Cerebellar nuclear complex (tissue), 1 donor: ENCODE results near the gene CYFIP1.
A peak's percentile ranks its signal among the peaks of the same experiment; 100 is the strongest.

ENCODE experiments used
- DNase-seq, 2 experiments: peaks; one replicate each; lab custom pipeline; 2025; lab: John Stamatoyannopoulos, UW

CYFIP1 gene

GRCh38 chr15:22918056-22918455 lies 62.1 kb downstream of the CYFIP1 start:
- no peak for DNase-seq

- DNase-seq = no peak
Observed at GRCh38 chr15:22917556-22917955, 62.6 kb downstream of the CYFIP1 start.

- no peak for DNase-seq
Observed at GRCh38 chr15:22916606-22917350, 63.4 kb downstream of the CYFIP1 start.

- no peak for DNase-seq
Observed at GRCh38 chr15:22915866-22916515, 64.2 kb downstream of the CYFIP1 start.

GRCh38 chr15:22913646-22914380 lies 66.4 kb downstream of the CYFIP1 start:
- DNase-seq = no peak

GRCh38 chr15:22912256-22912655 lies 67.9 kb downstream of the CYFIP1 start:
- DNase-seq = no peak

GRCh38 chr15:22911306-22911705 lies 68.9 kb downstream of the CYFIP1 start:
- no peak for DNase-seq

GRCh38 chr15:22908830-22909229 lies 71.3 kb downstream of the CYFIP1 start:
- DNase-seq = no peak

- DNase-seq = no peak
Observed at GRCh38 chr15:22907161-22907950, 72.8 kb downstream of the CYFIP1 start.

- DNase-seq = peak in 1 of 2 experiments; percentile 33
Observed at GRCh38 chr15:22904736-22905135, 75.4 kb downstream of the CYFIP1 start.

GRCh38 chr15:22903961-22904534 lies 76.1 kb downstream of the CYFIP1 start:
- DNase-seq = no peak

GRCh38 chr15:22903427-22903826 lies 76.7 kb downstream of the CYFIP1 start:
- DNase-seq = no peak

- DNase-seq = no peak
Observed at GRCh38 chr15:22902981-22903380, 77.2 kb downstream of the CYFIP1 start.

GRCh38 chr15:22902578-22902977 lies 77.6 kb downstream of the CYFIP1 start:
- DNase-seq = no peak

GRCh38 chr15:22902046-22902445 lies 78.1 kb downstream of the CYFIP1 start:
- DNase-seq = no peak

- DNase-seq = no peak
Observed at GRCh38 chr15:22895465-22896190, 84.5 kb downstream of the CYFIP1 start.

GRCh38 chr15:22893881-22894280 lies 86.3 kb downstream of the CYFIP1 start:
- DNase-seq = no peak

GRCh38 chr15:22893081-22893480 lies 87.1 kb downstream of the CYFIP1 start:
- DNase-seq = no peak

GRCh38 chr15:22892333-22892732 lies 87.8 kb downstream of the CYFIP1 start:
- DNase-seq = no peak

GRCh38 chr15:22891426-22892210 lies 88.5 kb downstream of the CYFIP1 start:
- DNase-seq = no peak
